ENCODE data around the gene NTRK1.
"Not testable (repeated sequence)": the region's sequence is repeated elsewhere in the genome, so short reads cannot be mapped to it uniquely, and the experiment has no call there.

Gene NTRK1

DNA sequence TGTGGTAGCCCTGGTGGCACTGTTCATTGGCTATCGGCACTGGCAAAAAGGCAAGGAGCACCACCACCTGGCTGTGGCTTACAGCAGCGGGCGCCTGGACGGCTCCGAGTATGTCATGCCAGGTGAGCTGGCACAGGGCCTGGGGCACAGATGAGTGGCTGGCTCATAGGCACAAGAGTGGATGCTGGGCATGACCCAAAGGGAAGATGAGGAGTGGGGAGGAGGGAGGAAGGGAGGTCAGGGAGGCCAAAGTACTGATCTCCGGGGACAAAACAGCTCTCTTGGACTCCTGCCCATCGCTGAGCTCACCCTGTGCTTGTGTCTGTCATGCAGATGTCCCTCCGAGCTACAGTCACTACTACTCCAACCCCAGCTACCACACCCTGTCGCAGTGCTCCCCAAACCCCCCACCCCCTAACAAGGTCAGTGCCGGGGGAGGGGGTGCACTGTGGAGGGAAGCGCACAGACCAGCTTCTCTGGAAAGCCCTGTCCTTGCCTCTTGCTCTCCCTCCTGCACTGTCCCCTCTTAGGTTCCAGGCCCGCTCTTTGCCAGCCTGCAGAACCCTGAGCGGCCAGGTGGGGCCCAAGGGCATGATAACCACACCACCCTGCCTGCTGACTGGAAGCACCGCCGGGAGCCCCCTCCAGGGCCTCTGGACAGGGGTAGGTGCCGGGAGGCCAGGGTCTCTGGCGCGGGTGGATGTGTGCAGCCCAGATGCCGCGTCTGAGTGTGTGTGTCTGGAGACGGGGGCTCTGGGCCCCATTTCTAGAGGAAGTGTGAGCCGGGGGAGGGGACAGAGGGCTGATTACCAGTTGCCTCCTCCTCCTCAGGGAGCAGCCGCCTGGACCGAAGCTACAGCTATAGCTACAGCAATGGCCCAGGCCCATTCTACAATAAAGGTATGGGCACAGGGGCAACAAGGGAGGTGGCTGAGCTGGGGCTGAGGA lies 52.5 kb downstream of the NTRK1 start:
- no peak for DNase-seq (ENCODE audit: low read depth in 3 of 3)

DNA sequence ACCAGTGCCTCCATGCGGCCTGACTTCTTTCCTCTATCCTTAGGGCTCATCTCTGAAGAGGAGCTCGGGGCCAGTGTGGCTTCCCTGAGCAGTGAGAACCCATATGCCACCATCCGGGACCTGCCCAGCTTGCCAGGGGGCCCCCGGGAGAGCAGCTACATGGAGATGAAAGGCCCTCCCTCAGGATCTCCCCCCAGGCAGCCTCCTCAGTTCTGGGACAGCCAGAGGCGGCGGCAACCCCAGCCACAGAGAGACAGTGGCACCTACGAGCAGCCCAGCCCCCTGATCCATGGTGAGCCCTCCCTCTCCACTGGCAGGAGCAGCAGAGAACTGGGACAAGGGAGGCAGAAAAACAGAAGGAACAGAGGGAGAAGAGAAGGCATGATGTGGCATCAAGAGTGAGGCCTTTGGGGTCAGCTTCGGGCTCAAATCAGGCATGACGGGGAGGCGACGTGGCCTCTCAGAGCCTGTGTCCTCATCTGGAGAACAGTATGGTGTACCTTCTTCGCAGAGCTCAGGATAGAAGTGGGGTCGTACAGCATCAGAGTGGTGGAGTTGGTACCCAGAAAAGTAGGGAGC lies 53.2 kb downstream of the NTRK1 start:
- no peak for DNase-seq (ENCODE audit: low read depth in 3 of 3)

DNA sequence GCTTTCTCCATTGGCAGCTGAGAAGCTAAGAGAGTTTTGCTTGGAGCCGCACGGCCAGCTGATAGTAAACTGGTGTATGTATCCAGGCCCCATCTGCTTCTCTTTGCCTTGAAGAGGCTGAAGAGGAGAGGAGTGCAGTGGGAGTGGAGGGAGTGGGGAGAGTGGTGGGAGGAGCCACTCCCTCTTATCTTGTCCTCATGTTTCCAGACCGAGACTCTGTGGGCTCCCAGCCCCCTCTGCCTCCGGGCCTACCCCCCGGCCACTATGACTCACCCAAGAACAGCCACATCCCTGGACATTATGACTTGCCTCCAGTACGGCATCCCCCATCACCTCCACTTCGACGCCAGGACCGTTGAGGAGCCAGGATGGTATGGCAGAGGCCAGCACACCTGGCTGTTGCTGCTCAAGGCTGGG lies 53.8 kb downstream of the NTRK1 start:
- no peak for DNase-seq (ENCODE audit: low read depth in 3 of 3)

DNA sequence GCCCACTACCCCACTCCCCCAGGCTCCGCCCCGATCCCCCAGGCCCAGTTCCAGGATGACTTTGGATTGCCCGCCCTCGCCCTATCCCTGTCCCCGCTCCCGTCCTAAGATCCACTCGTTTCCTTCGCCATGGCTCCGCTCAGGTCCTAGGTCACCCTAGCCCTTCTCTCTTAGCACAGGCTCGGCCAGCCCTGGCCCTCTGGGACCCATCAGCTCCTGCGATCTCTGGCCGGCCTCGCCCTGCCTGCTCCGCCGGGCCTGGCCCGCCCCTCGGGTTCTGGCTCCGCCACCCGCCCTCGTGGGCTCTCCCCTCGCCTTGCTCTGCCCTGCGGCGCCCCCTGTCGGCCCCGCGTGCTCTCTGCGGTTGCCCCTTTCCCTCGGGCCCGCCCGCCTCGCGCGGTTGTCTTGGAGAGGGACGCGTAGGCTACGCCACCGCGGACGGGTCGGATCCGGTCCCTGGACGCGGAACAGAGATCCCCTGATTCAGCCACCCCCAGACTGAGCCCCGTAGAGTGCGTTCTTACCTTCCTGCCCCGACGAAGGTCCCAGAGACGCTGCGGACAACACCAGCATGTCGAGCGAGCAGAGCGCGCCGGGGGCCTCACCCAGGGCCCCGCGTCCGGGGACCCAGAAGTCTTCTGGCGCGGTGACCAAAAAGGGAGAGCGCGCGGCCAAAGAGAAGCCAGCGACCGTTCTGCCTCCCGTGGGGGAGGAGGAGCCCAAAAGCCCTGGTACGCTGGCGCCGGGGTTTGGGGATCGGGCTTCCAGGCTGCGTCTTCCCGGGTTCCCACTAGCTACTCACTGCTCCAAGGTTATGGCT lies 59.8 kb downstream of the NTRK1 start, which contains the start of gene LRRC71:
Gene LRRC71 (plus strand): TSS at position 400 of the 820 bp plus-strand sequence. CDS start 172 bp downstream, at position 572.
- DNase-seq (ENCODE audit: low read depth in 3 of 3) = peak; percentile 27 to 42 (median 34)

DNA sequence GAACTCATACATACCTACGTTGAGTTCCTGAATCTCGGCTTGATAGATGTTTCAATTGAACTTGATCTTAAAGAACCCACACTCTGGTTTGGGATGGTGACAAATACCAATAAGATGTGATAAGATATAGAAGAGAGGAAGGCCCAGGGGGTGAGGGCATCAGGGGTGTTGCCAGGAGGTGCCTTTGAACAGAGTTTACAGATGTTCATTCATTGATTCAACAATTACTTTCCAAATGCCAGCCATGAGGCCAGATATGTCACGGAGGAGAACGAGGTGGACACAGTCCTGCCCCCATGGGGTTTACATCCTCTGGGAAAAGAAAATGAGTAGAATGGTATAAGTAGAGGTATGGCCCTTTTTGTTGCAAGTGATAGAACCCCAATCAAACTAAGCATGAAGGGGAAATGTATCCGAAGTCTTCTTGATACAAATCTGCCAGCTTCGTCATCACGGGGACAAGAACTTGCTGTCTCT lies 60.4 kb downstream of the NTRK1 start:
- no peak for DNase-seq (ENCODE audit: low read depth in 3 of 3)

DNA sequence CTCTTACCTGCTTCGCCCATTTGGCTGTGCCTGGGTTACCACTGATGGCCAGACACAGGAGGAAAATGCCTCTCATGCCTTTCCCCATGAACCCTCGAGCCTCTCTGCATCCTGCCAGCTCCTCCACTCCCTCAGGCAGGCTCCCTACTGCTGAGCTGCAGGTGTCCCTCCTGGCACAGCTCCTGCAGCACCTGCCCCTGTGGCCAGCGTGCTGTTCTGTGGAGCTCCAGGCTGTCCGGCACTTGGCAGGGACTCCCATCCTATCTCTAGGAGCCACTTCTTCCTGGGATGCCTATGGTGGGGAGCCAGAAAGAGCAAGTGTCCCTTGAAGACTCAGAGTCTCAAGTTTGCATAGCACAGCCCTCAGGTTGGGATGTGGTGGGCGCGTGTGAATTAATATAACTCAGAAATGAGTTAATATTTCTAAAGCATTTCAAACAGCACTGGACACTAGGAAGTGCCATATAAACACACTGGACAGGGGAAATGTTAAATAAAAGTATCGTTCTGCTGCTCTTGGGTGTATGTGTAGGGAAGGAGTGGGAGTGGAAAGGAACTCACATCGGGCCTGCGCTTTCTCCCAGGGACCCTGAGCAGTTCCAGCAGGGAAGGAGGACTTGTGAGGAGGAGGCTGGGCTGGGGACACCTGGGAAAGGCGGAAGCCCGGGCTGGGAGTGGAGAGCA lies 62.5 kb downstream of the NTRK1 start:
- DNase-seq (ENCODE audit: low read depth in 3 of 3) = no peak

DNA sequence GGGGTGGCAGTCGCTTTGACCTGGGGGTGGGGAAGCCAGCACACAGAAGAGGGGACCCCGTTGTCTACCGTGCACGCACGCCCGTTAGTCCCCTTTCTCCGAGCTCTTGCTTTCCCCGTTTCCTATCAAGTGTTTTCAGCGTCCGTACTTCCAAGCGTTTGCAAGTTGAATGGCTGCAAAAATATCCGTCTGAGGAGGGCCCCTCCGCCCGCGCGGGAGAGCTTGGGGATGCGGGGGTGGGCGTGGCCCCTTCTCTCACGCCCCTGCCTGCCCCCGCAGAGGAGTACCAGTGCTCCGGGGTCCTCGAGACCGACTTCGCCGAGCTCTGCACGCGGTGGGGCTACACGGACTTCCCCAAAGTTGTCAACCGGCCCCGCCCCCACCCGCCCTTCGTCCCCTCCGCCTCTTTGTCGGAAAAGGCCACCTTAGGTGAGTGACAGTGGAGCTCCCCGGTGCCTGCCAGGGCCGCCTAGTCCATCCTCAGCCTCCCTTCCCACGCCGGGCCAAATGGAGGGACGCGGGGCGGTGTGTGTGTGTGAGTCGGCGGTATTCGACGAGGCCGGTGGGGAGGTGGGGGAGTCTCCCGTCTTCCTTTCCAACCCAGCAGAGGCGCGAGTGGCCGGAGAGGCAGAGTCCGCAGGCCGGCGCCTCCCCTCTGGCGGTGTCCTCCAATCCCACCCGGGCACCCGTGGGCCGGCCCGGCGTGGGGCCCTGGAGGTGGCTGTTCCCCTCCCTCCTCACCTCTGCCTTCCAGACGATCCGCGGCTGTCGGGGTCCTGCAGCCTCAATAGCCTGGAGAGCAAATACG lies 63.2 kb downstream of the NTRK1 start:
- DNase-seq (ENCODE audit: low read depth in 3 of 3) = no peak

DNA sequence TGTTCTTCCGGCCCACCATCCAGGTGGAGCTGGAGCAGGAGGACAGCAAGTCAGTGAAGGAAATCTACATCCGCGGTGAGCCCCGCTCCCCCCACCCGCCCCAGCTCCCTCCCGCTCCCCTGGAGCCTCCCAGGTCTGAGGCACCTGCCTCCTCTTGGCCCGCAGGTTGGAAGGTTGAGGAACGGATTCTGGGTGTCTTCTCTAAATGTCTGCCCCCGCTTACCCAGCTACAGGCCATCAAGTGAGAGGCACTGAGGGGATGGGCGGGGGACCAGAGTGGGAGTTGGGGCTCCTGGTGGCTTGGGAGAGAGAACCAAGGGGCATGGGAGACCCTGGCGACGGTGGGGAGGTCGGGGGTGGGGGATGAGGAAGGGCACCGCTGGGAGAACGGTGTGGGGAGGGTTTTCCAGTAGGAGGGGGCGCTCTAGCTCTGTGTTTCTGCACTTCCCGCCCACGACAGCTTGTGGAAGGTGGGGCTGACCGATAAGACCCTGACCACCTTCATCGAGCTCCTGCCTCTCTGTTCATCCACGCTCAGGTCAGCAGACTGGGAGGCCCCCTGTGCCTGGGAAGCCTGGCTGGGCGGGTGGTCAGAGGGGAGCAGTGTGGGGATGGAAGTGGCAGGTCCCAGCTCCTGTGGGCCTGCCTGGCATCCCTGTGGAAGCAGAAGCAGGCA lies 64.0 kb downstream of the NTRK1 start:
- no peak for DNase-seq (ENCODE audit: low read depth in 3 of 3)

DNA sequence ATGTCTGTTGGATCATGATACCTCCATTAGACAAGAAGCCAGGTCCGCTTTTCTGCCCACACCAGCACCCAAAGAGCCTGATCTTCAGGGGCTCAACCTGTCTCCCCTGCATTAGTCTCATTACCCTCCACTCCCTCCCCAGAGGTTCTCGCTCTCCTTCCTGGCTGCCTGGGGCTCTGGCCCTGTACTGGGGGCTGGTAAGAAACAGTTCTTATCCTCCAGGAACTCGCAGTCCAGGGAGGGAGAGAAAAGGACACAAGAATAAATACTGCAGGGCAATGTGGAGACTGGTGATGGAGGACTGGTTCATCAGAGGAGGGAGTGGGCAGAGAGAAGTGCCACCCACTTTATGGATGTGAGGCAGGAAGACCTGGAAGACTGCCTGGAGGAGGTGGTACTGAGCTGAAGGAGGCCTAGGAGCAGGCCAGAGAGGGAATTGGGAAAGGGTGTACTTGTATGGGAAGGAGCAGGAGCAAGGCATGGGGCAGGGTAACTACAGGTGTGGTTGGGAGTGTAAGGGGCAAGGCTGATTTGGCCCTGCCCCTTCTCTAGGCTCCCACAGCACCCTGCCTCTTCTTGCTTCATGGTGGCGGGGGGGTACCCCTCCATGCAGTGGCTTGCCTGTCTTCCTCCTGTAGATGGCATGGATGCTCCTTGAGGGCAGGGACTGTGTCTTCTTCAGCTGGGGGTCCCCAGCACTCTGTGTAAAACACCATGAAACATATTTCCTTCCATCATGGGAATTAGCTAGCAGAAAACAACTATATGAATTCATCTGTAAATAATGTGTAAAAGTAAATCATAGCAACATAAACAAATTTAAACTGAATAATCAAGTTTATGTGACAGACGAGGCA lies 64.7 kb downstream of the NTRK1 start:
- DNase-seq (ENCODE audit: low read depth in 3 of 3) = no peak

DNA sequence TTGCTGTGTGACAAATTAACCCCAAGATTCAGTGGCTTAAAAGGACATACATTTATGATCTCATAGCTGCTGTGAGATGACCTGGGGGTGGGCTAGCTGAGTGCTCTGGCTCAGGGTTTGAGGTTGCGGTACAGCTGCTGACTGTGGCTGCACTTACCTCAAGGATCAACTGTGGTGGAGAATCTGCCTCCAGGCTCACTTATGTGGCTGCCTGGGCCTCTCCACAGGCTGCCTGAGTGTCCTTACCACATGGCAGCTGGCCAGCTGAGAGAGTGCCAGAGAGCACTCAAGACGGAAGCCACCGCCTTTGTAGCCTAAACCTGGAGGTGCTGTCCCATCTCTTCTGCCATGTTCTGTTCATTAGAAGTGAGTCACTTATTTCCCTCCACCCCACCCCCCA lies 65.5 kb downstream of the NTRK1 start:
- DNase-seq (ENCODE audit: low read depth in 3 of 3) = no peak

DNA sequence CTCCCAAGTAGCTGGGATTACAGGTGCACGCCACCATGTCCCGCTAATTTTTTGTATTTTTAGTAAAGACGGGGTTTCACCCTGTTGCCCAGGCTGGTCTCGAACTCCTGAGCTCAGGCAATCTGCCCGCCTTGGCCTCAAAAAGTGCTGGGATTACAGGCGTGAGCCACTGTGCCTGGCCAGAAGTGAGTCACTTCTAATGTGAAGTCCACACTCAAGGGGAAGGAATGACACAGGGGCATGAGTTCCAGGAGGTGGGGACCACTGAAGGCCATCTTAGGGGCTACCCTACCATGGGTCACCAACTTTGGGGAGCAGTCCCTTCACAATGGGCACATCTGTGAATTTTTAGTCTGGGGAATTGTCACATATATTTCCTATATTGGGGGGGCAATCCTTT lies 66.0 kb downstream of the NTRK1 start:
- DNase-seq (ENCODE audit: low read depth in 3 of 3) = not testable (repeated sequence)

DNA sequence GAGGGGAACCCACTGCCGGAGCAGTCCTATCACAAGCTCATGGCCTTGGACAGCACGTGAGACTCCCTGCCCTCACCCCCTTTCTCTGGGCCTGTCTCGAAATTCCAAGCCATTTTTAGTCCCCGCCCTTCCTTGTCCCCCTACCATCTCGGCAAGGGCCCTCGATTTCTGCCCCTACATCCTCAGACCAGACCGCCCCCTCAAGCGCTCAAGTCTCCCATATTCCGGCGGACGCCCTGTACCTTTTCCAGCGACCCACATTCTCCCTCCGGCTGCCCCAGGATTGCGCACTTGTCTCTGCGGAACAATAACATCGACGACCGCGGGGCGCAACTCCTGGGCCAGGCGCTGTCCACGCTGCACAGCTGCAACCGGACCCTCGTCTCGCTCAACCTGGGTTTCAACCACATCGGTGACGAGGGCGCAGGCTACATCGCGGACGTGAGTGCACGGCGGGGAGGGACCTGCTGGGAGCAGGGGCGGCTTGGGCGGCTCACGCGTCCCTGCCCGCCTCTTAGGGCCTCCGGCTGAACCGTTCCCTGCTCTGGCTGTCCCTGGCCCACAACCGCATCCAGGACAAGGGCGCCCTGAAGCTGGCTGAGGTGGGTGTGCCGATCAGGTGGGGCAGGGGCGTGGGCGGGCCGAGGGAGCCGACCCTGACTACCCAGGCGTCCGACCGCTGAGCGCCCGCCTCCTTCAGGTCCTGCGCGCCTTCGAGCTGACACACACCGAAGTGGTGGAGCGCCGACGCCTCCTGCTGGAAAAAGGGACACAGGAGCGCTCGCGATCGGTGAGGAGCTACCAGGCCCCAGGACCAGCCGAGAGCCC lies 66.8 kb downstream of the NTRK1 start:
- peak; percentile 43 to 48 (median 43) for DNase-seq (ENCODE audit: low read depth in 3 of 3)

DNA sequence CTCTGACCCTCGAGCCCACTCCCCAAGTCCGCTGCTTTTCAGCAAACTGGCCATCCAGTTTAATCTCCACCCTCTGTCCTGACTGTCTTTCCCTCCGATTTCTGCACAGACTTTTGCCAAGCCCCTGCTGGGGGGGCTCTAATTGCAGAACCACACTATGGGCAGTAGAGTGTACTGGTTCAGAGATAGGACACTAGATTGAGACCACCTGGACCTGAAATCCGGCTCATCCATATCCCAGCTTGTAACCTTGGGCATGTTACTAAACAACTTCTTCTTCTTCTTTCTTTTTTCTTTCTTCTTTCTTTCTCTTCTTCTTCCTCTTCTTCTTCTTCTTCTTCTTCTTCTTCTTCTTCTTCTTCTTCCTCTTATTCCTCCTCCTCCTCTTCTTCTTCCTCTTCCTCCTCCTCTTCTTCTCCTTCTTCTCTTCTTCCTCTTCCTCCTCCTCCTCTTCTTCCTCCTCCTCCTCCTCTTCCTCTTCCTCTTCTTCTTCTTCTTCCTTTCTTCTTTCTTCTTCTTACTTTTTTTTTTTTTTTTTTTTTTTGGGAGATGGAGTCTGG lies 67.5 kb downstream of the NTRK1 start:
- no peak for DNase-seq (ENCODE audit: low read depth in 3 of 3)

DNA sequence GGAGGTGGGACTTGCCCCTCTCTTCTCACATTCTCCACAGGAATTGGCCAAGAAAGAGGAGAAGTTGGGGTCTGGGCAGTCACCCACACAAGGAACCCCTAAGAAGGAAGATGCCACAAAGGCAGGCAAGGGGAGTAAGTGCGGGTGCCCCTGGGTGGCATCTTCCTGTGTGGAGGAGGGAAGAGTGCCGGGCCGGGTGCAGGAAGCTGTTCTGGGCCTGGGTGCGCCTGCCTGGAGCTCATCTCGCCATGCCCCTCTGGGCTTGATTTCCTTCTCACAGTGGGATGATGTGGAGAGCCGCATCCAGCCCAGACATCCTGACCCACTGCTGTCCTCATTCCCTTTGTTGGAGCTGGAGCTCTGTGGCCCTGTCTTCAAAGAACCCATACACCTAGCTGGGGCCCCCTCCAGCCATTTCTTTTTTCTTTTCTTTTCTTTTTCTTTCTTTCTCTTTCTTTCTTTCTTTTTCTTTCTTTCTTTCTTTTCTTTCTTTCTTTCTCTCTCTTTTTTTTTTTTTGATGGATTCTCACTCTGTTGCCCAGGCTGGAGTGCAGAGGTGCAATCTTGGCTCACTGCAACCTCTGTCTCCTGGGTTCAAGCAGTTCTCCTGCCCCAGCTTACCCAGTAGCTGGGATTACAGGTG lies 69.1 kb downstream of the NTRK1 start:
- no peak for DNase-seq (ENCODE audit: low read depth in 3 of 3)

DNA sequence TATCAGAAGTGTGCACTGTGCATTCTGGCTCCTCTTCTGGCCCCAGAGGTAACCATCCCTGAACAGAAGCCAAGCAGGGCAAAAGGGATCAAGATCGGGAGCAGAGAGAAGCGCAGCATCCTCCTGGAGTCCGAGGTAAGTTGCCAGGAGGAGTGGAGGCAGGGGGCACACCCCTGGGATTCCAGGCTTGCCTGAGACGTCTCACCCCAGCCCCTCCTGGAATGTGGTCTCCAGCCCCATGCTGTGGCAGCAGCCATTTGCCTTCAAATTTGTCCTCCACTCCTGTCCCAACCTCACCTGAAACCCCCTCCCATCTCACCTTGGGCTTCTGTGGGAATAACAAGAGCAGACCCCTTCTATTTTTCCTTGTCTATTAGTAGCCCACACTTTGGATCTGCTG lies 69.8 kb downstream of the NTRK1 start:
- no peak for DNase-seq (ENCODE audit: low read depth in 3 of 3)

Data from stimulated activated CD4-positive, alpha-beta T cell treated with anti-CD3 and anti-CD28 coated beads, TNF-alpha, amount 100 ng/mL, for 4 hours (primary cell).